H1 (cell line): ENCODE data around the gene KLHDC4. TPM values are rescaled to one million over a fixed set of nuclear protein-coding genes. Genes with fewer than 3 reads are reported as not detected.

Experiments used
- CTCF ChIA-PET: fragments of 300-600 bp; sonication (Branson Sonifier 250); formaldehyde crosslinking; loops from one replicate; lab custom pipeline; 2021; ENCODE audit not compliant: partially characterized antibody; lab: Charles Lee
- POLR2A ChIA-PET: fragments of 300-600 bp; sonication (Branson Sonifier 250); formaldehyde crosslinking; loops from one replicate; lab custom pipeline; 2021; ENCODE audit warnings: inconsistent platforms; ENCODE audit not compliant: partially characterized antibody; lab: Charles Lee
- DNase-seq, 2 experiments: peaks; one replicate each; pipeline versions ENCODE4 v3.0.0 to v3.0.0-alpha.2; 2010 to 2022; ENCODE audit warnings: low spot score in 2 of 2, low read depth in 1 of 2, mixed read lengths in 1 of 2
- FAIRE-seq: peaks from 2 replicates; lab custom pipeline; 2011; peaks lifted over from hg19 to GRCh38; lab: Jason Lieb, UNC
- H2AFZ ChIP-seq: 2 replicates; pipeline ENCODE4 v1.8.1; 2012; ENCODE audit warnings: low read length, inconsistent platforms
- H2AK5ac ChIP-seq: 2 replicates; pipeline ENCODE4 v1.6.1; 2013; ENCODE audit warnings: low read depth, low read length
- H2BK120ac ChIP-seq: replicated peaks from 2 replicates; pipeline ENCODE3; 2013; ENCODE audit warnings: low read depth, low read length, inconsistent platforms
- H2BK12ac ChIP-seq: 2 replicates; pipeline ENCODE4 v1.6.1; 2013; ENCODE audit warnings: low read depth, low read length
- H2BK15ac ChIP-seq: 2 replicates; pipeline ENCODE4 v1.6.1; 2013; ENCODE audit warnings: low read length
- H2BK20ac ChIP-seq: 2 replicates; pipeline ENCODE4 v1.6.1; 2013; ENCODE audit warnings: low read length
- H2BK5ac ChIP-seq: 2 replicates; pipeline ENCODE4 v1.6.1; 2013; ENCODE audit warnings: low read depth, low read length
- H3K14ac ChIP-seq: 2 replicates; pipeline ENCODE4 v1.6.1; 2013; ENCODE audit warnings: inconsistent platforms; ENCODE audit not compliant: insufficient read length
- H3K18ac ChIP-seq: 2 replicates; pipeline ENCODE4 v1.6.1; 2013; ENCODE audit warnings: low read length; ENCODE audit errors: extremely low read depth
- H3K23ac ChIP-seq: 2 replicates; pipeline ENCODE4 v1.6.1; 2013; ENCODE audit warnings: inconsistent platforms; ENCODE audit not compliant: insufficient read length
- H3K23me2 ChIP-seq: 2 replicates; pipeline ENCODE4 v1.6.1; 2013; ENCODE audit warnings: low read depth, low read length
- H3K27ac ChIP-seq: 2 replicates; pipeline ENCODE4 v1.6.1; 2011; ENCODE audit warnings: low read depth, low read length, inconsistent platforms
- H3K27me3 ChIP-seq, 4 experiments: replicated peaks in 1 of 4; 1 replicate in 1 of 4; 2 replicates in 3 of 4; pipeline versions ENCODE4 v1.6.1 to v1.8.1; 2011 to 2013; ENCODE audit warnings: low read length in 3 of 4, mild to moderate bottlenecking in 3 of 4, inconsistent platforms in 2 of 4, mixed read lengths in 2 of 4, moderate library complexity in 1 of 4; ENCODE audit not compliant: control insufficient read depth in 3 of 4, insufficient read depth in 3 of 4; ENCODE audit errors: extremely low read depth in 1 of 4
- H3K36me3 ChIP-seq, 4 experiments: 2 replicates each; pipeline versions ENCODE4 v1.6.1 to v1.8.1; 2011 to 2013; ENCODE audit warnings: mild to moderate bottlenecking in 4 of 4, low read length in 3 of 4, moderate library complexity in 2 of 4, control low read depth in 1 of 4, inconsistent platforms in 1 of 4; ENCODE audit not compliant: insufficient read depth in 4 of 4, control insufficient read depth in 2 of 4
- H3K4ac ChIP-seq: replicated peaks from 2 replicates; pipeline ENCODE3; 2013; ENCODE audit warnings: low read length, low read depth, mixed read lengths, inconsistent platforms; ENCODE audit not compliant: insufficient read length
- H3K4me1 ChIP-seq, 4 experiments: replicated peaks in 1 of 4; 1 replicate in 1 of 4; 2 replicates in 3 of 4; pipeline versions ENCODE4 v1.6.1 to v1.8.1; 2011 to 2013; ENCODE audit warnings: low read length in 3 of 4, inconsistent platforms in 2 of 4, mixed read lengths in 1 of 4; ENCODE audit not compliant: insufficient read depth in 4 of 4, control insufficient read depth in 3 of 4
- H3K4me2 ChIP-seq, 2 experiments: 2 replicates each; pipeline versions ENCODE4 v1.6.1 to v1.8.1; 2011 to 2013; ENCODE audit warnings: low read depth in 2 of 2, low read length in 2 of 2, control low read depth in 1 of 2, inconsistent platforms in 1 of 2, mild to moderate bottlenecking in 1 of 2; ENCODE audit not compliant: insufficient read depth in 1 of 2
- H3K4me3 ChIP-seq, 4 experiments: fragments of 200-600, 300-600 bp in 1 of 4; sonication (generic), shearing (Covaris generic), sonication (Bioruptor Twin) in 1 of 4; 2 replicates each; pipeline versions ENCODE4 v1.5.1 to v1.8.1; 2011 to 2016; ENCODE audit warnings: low read length in 4 of 4, low read depth in 3 of 4, control low read depth in 2 of 4, inconsistent platforms in 2 of 4, mild to moderate bottlenecking in 2 of 4, mixed read lengths in 1 of 4, moderate library complexity in 1 of 4; ENCODE audit not compliant: insufficient read depth in 2 of 4; ENCODE audit errors: extremely low read depth in 1 of 4
- H3K56ac ChIP-seq: replicated peaks from 2 replicates; pipeline ENCODE3; 2013; ENCODE audit warnings: low read depth, mild to moderate bottlenecking, mixed read lengths, low read length, inconsistent platforms; ENCODE audit not compliant: insufficient read length
- H3K79me1 ChIP-seq: 2 replicates; pipeline ENCODE4 v1.6.1; 2013; ENCODE audit warnings: low read depth, low read length, control low read depth
- H3K79me2 ChIP-seq, 2 experiments: 2 replicates each; pipeline versions ENCODE4 v1.6.1 to v1.8.1; 2012 to 2013; ENCODE audit warnings: low read length in 2 of 2, mild to moderate bottlenecking in 2 of 2, inconsistent platforms in 1 of 2; ENCODE audit not compliant: insufficient read depth in 2 of 2, control insufficient read depth in 1 of 2
- H3K9ac ChIP-seq, 4 experiments: replicated peaks in 1 of 4; 1 replicate in 1 of 4; 2 replicates in 3 of 4; pipeline versions ENCODE4 v1.6.1 to v1.8.1; 2011 to 2013; ENCODE audit warnings: low read depth in 3 of 4, low read length in 3 of 4, control low read depth in 2 of 4, mild to moderate bottlenecking in 2 of 4, moderate library complexity in 2 of 4, inconsistent platforms in 1 of 4; ENCODE audit errors: extremely low read depth in 1 of 4
- H3K9me3 ChIP-seq, 2 experiments: 2 replicates each; pipeline versions ENCODE4 v1.6.1 to v1.8.1; 2012 to 2013; ENCODE audit warnings: mild to moderate bottlenecking in 2 of 2, moderate library complexity in 2 of 2, control low read depth in 1 of 2, inconsistent platforms in 1 of 2, low read depth in 1 of 2, low read length in 1 of 2, mixed read lengths in 1 of 2; ENCODE audit not compliant: insufficient read depth in 2 of 2
- H4K20me1 ChIP-seq, 2 experiments: replicated peaks in 1 of 2; 2 replicates each; pipeline versions ENCODE3 to v1.8.1; 2011 to 2013; ENCODE audit warnings: inconsistent platforms in 2 of 2, low read length in 2 of 2, mild to moderate bottlenecking in 1 of 2; ENCODE audit not compliant: insufficient read depth in 2 of 2, control insufficient read depth in 1 of 2
- H4K5ac ChIP-seq: 2 replicates; pipeline ENCODE4 v1.6.1; 2013; ENCODE audit warnings: low read length, low read depth, mixed read lengths, inconsistent platforms; ENCODE audit not compliant: insufficient read length
- H4K8ac ChIP-seq: 2 replicates; pipeline ENCODE4 v1.8.0; 2013; ENCODE audit warnings: mild to moderate bottlenecking, moderate library complexity, low read length, inconsistent platforms; ENCODE audit not compliant: insufficient read depth; ENCODE audit errors: extremely low read depth
- H4K91ac ChIP-seq: replicated peaks from 2 replicates; pipeline ENCODE3; 2013; ENCODE audit warnings: low read length, mixed read lengths, inconsistent platforms; ENCODE audit not compliant: insufficient read length
- BRCA1 ChIP-seq: IDR thresholded peaks from 2 replicates; pipeline ENCODE4 v1.6.1; 2012; ENCODE audit warnings: low read depth, low read length, improper control_type of control experiment
- CREB1 ChIP-seq: IDR thresholded peaks from 2 replicates; pipeline ENCODE4 v1.6.1; 2012; ENCODE audit warnings: inconsistent platforms
- EP300 ChIP-seq, 2 experiments: IDR thresholded peaks; 1 replicate in 1 of 2; 2 replicates in 1 of 2; pipeline ENCODE4 v1.6.1; 2011 to 2012; ENCODE audit warnings: low read depth in 2 of 2, low read length in 2 of 2, mild to moderate bottlenecking in 2 of 2, borderline replicate concordance in 1 of 2, inconsistent platforms in 1 of 2, moderate library complexity in 1 of 2
- EZH2 ChIP-seq: fragments of 200-600 bp; sonication (generic); IDR thresholded peaks from 2 replicates; pipeline ENCODE4 v1.7.1; 2012; ENCODE audit warnings: low read depth, mild to moderate bottlenecking, moderate library complexity, low read length, inconsistent platforms; ENCODE audit not compliant: severe bottlenecking
- HDAC2 ChIP-seq, 2 experiments: fragments of 300-600 bp in 1 of 2; sonication (generic) in 1 of 2; IDR thresholded peaks; 2 replicates each; pipeline ENCODE4 v1.6.1; 2011 to 2012; ENCODE audit warnings: low read depth in 2 of 2, low read length in 2 of 2, mild to moderate bottlenecking in 2 of 2, moderate library complexity in 2 of 2, borderline replicate concordance in 1 of 2, inconsistent platforms in 1 of 2
- KDM4A ChIP-seq: IDR thresholded peaks from one replicate; pipeline ENCODE4 v1.7.1; 2012; ENCODE audit warnings: low read depth, mild to moderate bottlenecking, moderate library complexity, low read length, inconsistent platforms; ENCODE audit not compliant: severe bottlenecking
- SIN3A ChIP-seq, 2 experiments: IDR thresholded peaks in 1 of 2; conservative IDR thresholded peaks in 1 of 2; 2 replicates each; pipeline ENCODE4 v1.6.1; 2011 to 2012; ENCODE audit warnings: low read length in 2 of 2, improper control_type of control experiment in 1 of 2, low read depth in 1 of 2, mild to moderate bottlenecking in 1 of 2
- TCF12 ChIP-seq: IDR thresholded peaks from 2 replicates; pipeline ENCODE4 v1.6.1; 2011; ENCODE audit warnings: low read depth, mild to moderate bottlenecking, low read length
- WGBS, 2 experiments: shearing (Covaris generic) in 1 of 2; methylation state at CpG; one replicate each; pipeline versions ENCODE4 v1.1.6 to v1.1.7; 2013 to 2015; ENCODE audit warnings: low lambda C conversion rate in 2 of 2, mixed read lengths in 2 of 2, inconsistent platforms in 1 of 2, low coverage in 1 of 2, missing lambda C conversion rate in 1 of 2; ENCODE audit not compliant: insufficient replicate concordance in 2 of 2, insufficient coverage in 1 of 2, insufficient read length in 1 of 2; ENCODE audit errors: extremely low coverage in 1 of 2, missing lambda C conversion rate in 1 of 2; 5-methylcytosine and 5-hydroxymethylcytosine counted together
- polyA plus RNA-seq, 7 experiments: library from polyadenylated mRNA; depleted of rRNA in 3 of 7; stranded (reverse) in 5 of 7; unstranded in 2 of 7; fragments of >200 nt in 5 of 7; fragments of 200-250 nt in 2 of 7; gene quantifications; 1 replicate in 5 of 7; 2 replicates in 1 of 7; 4 replicates in 1 of 7; pipeline versions ENCODE4 v1.2.1 to v1.2.3, GENCODE V29; 2011 to 2013; ENCODE audit warnings: missing spikeins in 2 of 7, mixed read lengths in 2 of 7
- total RNA-seq: library from RNA; stranded (reverse); fragmentation: NEBNext Ultra II Directional; extraction: Animal tissue kit (Norgen Biotek cat#: 25700); gene quantifications from 2 replicates; pipeline ENCODE4 v1.2.1, GENCODE V29; 2021

KLHDC4 gene
- total and polyA plus RNA-seq, 2 of the 8 experiments (the other 6 are each of a cell fraction or from before 2014, with no cell fraction given): 23.7 to 63.9 TPM

DNA sequence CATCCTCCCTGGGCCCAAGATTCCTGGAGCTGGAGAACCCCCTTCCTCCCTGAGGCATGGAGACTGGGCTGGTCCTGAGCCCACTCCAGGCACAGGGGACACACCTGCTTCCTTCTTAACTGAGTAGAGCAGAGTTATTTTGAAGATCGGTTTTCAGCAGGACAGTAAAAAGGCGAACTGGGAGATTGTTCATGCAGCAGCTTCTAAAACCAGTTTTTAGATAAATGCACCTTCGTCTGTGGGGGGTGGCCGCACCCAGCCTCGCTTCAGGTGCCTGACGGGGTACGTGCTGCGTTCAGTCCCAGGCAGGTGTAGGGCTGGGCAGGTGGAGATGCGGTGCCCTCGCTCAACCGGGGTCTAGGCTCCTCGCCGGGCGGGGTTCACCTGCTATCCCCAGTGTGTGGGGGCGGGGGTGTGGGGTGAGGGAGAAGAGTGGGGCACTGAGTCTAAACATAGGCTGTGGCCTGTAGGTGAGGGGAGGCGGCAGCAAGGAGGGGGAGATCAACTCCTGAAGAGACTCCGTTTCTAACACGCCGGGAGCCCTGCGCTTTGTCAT is 94.0 kb downstream of the KLHDC4 start:
- no peak overlapping the region for H3K4me3 ChIP-seq
- CTCF ChIA-PET: interaction anchor here (0.6 to 1.4 kb wide), 3 partner anchors 22 to 63 kb away, joined by 3 read pairs; no protein-coding TSS in a partner anchor
- no peak overlapping the region for H2BK12ac ChIP-seq
- no peak overlapping the region for H2BK15ac ChIP-seq
- no peaks in the 10 kb centered on the region for H3K27me3 ChIP-seq
- no peak for TF ChIP-seq CREB1
- TF ChIP-seq EP300 (IDR thresholded peaks at IDR 0.05; ENCODE audit: borderline replicate concordance in 1 of 2, low read depth in 2 of 2, low read length in 2 of 2): no peak
- no peak for TF ChIP-seq BRCA1
- no peak for TF ChIP-seq TCF12
- no peak for TF ChIP-seq SIN3A (conservative IDR thresholded peaks at IDR 0.05 in 1 of 2, IDR thresholded peaks at IDR 0.05 in 1 of 2; ENCODE audit: low read depth in 1 of 2, low read length in 2 of 2)
- TF ChIP-seq EZH2: no peak
- TF ChIP-seq HDAC2 (IDR thresholded peaks at IDR 0.05; ENCODE audit: borderline replicate concordance in 1 of 2, low read depth in 2 of 2, low read length in 2 of 2): no peak
- TF ChIP-seq KDM4A: no peak
- TF ChIP-seq, all 59 proteins: peak for 0
- H3K79me1 ChIP-seq: peaks cover 2% of the 10 kb centered on the region; the same call in 1 of the 2 replicates
- FAIRE-seq (no peak), DNase-seq (no peak)
- H4K5ac ChIP-seq: no peak overlapping the region
- H3K23me2 ChIP-seq: no peaks in the 10 kb centered on the region
- H3K18ac ChIP-seq: no peak overlapping the region
- H3K4me2 ChIP-seq: no peak overlapping the region
- H4K20me1 ChIP-seq: peaks cover 3 to 10% of the 10 kb centered on the region in 2 experiments
- H3K27ac ChIP-seq: no peak overlapping the region
- no peak overlapping the region for H3K9ac ChIP-seq
- H3K9me3 ChIP-seq: no peaks in the 10 kb centered on the region
- H3K23ac ChIP-seq: no peak overlapping the region
- H2BK5ac ChIP-seq: no peak overlapping the region
- no peak overlapping the region for H3K56ac ChIP-seq
- no peaks in the 10 kb centered on the region for H3K36me3 ChIP-seq
- H4K91ac ChIP-seq: no peak overlapping the region
- no peaks in the 10 kb centered on the region for H3K79me2 ChIP-seq
- H2BK120ac ChIP-seq: no peak overlapping the region
- POLR2A ChIA-PET: no interaction called here
- H3K4ac ChIP-seq: no peak overlapping the region
- no peak overlapping the region for H2AFZ ChIP-seq
- H3K14ac ChIP-seq: no peak overlapping the region
- H2AK5ac ChIP-seq: no peak overlapping the region
- WGBS, 2 experiments: 88% methylated on average over 16 of the region's 20 CpGs; no CpG with 5 or more reads in 1 of the 2 experiments
- H4K8ac ChIP-seq: peak overlapping the region; percentile 71; the same call in 1 of the 2 replicates
- peaks cover 0 to 3% (median 1%) of the 10 kb centered on the region in 4 experiments; a peak in 3 of 7 replicates for H3K4me1 ChIP-seq
- H2BK20ac ChIP-seq: no peak overlapping the region
